GM23338 (cell line): ENCODE results near the gene CAMTA1. TPM values are rescaled to one million over a fixed set of nuclear protein-coding genes. Genes with fewer than 3 reads are reported as not detected.

ENCODE experiments used
- ATAC-seq: fragments of 200-7000 bp; cut with Tn5 transposase; 3 replicates; pipeline ENCODE4 v1.9.1; 2020
- DNase-seq: peaks from one replicate; pipeline ENCODE4 v3.0.0-alpha.2; 2015; ENCODE audit warnings: low spot score
- H2AFZ ChIP-seq: fragments of 200-600 bp; sonication (generic); 2 replicates; pipeline ENCODE4 v1.8.0; 2016; ENCODE audit warnings: antibody characterized with exemption, mild to moderate bottlenecking, moderate library complexity
- H3F3A ChIP-seq: fragments of 200-600 bp; sonication (generic); replicated peaks from 2 replicates; pipeline ENCODE4 v1.8.0; 2017; ENCODE audit warnings: antibody characterized with exemption, mixed run types, low read depth
- H3K27ac ChIP-seq: fragments of 200-600 bp; sonication (generic); 2 replicates; pipeline ENCODE4 v1.6.1; 2016; ENCODE audit warnings: low read depth
- H3K27me3 ChIP-seq: fragments of 200-600 bp; sonication (generic); 2 replicates; pipeline ENCODE4 v1.8.0; 2016; ENCODE audit warnings: mild to moderate bottlenecking, mixed run types, moderate library complexity; ENCODE audit not compliant: insufficient read depth
- H3K36me3 ChIP-seq: fragments of 200-600 bp; sonication (generic); 2 replicates; pipeline ENCODE4 v1.8.0; 2016; ENCODE audit warnings: mild to moderate bottlenecking; ENCODE audit not compliant: insufficient read depth
- H3K4me1 ChIP-seq: fragments of 200-600 bp; sonication (generic); 2 replicates; pipeline ENCODE4 v1.8.0; 2016; ENCODE audit warnings: mild to moderate bottlenecking, moderate library complexity; ENCODE audit not compliant: insufficient read depth
- H3K4me2 ChIP-seq: fragments of 200-600 bp; sonication (generic); 2 replicates; pipeline ENCODE4 v1.7.1; 2017; ENCODE audit warnings: mixed run types
- H3K4me3 ChIP-seq: fragments of 200-600 bp; sonication (generic); 2 replicates; pipeline ENCODE4 v1.6.1; 2016; ENCODE audit warnings: mixed run types
- H3K79me2 ChIP-seq: fragments of 200-600 bp; sonication (generic); replicated peaks from 2 replicates; pipeline ENCODE4 v1.8.0; 2017; ENCODE audit warnings: mild to moderate bottlenecking; ENCODE audit not compliant: insufficient read depth
- H3K9me2 ChIP-seq: fragments of 200-600 bp; sonication (generic); 2 replicates; pipeline ENCODE4 v1.8.0; 2017; ENCODE audit not compliant: insufficient read depth
- H4K20me1 ChIP-seq: fragments of 200-600 bp; sonication (generic); replicated peaks from 2 replicates; pipeline ENCODE4 v1.8.0; 2017; ENCODE audit warnings: mild to moderate bottlenecking; ENCODE audit not compliant: insufficient read depth
- H3K27ac Mint-ChIP-seq: 2 replicates; pipeline ENCODE4 v1.8.0; 2020; ENCODE audit warnings: inconsistent platforms, mild to moderate bottlenecking, moderate library complexity, mixed read lengths
- H3K27me3 Mint-ChIP-seq: 3 replicates; pipeline ENCODE4 v1.8.0; 2022; ENCODE audit warnings: low read depth, mild to moderate bottlenecking, moderate library complexity, mixed read lengths, inconsistent platforms; ENCODE audit not compliant: insufficient read depth, poor library complexity
- H3K36me3 Mint-ChIP-seq: 3 replicates; pipeline ENCODE4 v1.8.0; 2021; ENCODE audit warnings: low read depth, mild to moderate bottlenecking, inconsistent platforms, moderate library complexity, mixed read lengths
- H3K4me1 Mint-ChIP-seq: 3 replicates; pipeline ENCODE4 v1.8.0; 2020; ENCODE audit warnings: mild to moderate bottlenecking, inconsistent platforms, mixed read lengths
- H3K4me3 Mint-ChIP-seq: 3 replicates; pipeline ENCODE4 v1.8.0; 2021; ENCODE audit warnings: moderate library complexity, mild to moderate bottlenecking, inconsistent platforms, mixed read lengths
- H3K9me3 Mint-ChIP-seq: 3 replicates; pipeline ENCODE4 v1.8.0; 2020; ENCODE audit warnings: moderate library complexity, mild to moderate bottlenecking, inconsistent platforms, mixed read lengths
- CREB1 ChIP-seq: fragments of 250-450 bp; sonication (Bioruptor Pico); IDR thresholded peaks from 2 replicates; pipeline ENCODE4 v1.5.0; 2020; ENCODE audit warnings: low read depth, mild to moderate bottlenecking, moderate library complexity
- ETS1 ChIP-seq: IDR thresholded peaks from 2 replicates; pipeline ENCODE4 v1.6.1; 2016; ENCODE audit warnings: antibody characterized with exemption
- EZH2 ChIP-seq: fragments of 200-600 bp; sonication (generic); IDR thresholded peaks from one replicate; pipeline ENCODE4 v1.8.0; 2017; ENCODE audit warnings: antibody characterized with exemption, mild to moderate bottlenecking, low read depth; ENCODE audit not compliant: unreplicated experiment
- EZH2phosphoT487 ChIP-seq: fragments of 200-600 bp; sonication (generic); IDR thresholded peaks from one replicate; pipeline ENCODE4 v1.8.1; 2018; ENCODE audit warnings: antibody characterized with exemption; ENCODE audit not compliant: unreplicated experiment
- JUNB ChIP-seq: IDR thresholded peaks from one replicate; pipeline ENCODE4 v1.6.1; 2016; ENCODE audit warnings: antibody characterized with exemption; ENCODE audit not compliant: unreplicated experiment
- NANOG ChIP-seq: IDR thresholded peaks from 2 replicates; pipeline ENCODE4 v1.6.1; 2016; ENCODE audit warnings: antibody characterized with exemption, borderline replicate concordance
- POLR2AphosphoS5 ChIP-seq: IDR thresholded peaks from 2 replicates; pipeline ENCODE4 v1.6.1; 2016; ENCODE audit warnings: antibody characterized with exemption, low read depth
- REST ChIP-seq: IDR thresholded peaks from one replicate; pipeline ENCODE4 v1.6.1; 2018; ENCODE audit warnings: antibody characterized with exemption; ENCODE audit not compliant: unreplicated experiment
- STAT1 ChIP-seq: IDR thresholded peaks from one replicate; pipeline ENCODE4 v1.6.1; 2016; ENCODE audit warnings: antibody characterized with exemption; ENCODE audit not compliant: unreplicated experiment
- ZNF114 ChIP-seq: fragments of 250-450 bp; sonication (Bioruptor Pico); IDR thresholded peaks from 2 replicates; pipeline ENCODE4 v1.5.0; 2020; ENCODE audit warnings: mild to moderate bottlenecking, moderate library complexity
- ZNF331 ChIP-seq: fragments of 250-450 bp; sonication (Bioruptor Pico); IDR thresholded peaks from 2 replicates; pipeline ENCODE4 v1.5.0; 2020; ENCODE audit warnings: low read depth, mild to moderate bottlenecking, moderate library complexity
- polyA plus RNA-seq: library from polyadenylated mRNA; unstranded; fragments of >200 nt; fragmentation: Nextera tagmentation; extraction: Ambion mirVana; gene quantifications from 2 replicates; pipeline ENCODE4 v1.2.1, GENCODE V29; 2016
- total RNA-seq: library from RNA; depleted of rRNA; stranded (reverse); fragments of >200 nt; shearing (Covaris generic); gene quantifications from 2 replicates; pipeline ENCODE4 v1.2.3, GENCODE V29; 2014
- TF ChIP-seq, protein P1 (sequence below): fragments of 250-450 bp; sonication (Bioruptor Pico); IDR thresholded peaks from 2 replicates; pipeline ENCODE4 v1.5.0; 2020; ENCODE audit warnings: mild to moderate bottlenecking, moderate library complexity
- TF ChIP-seq, protein P2 (sequence below), 2 experiments: fragments of 200-600 bp in 1 of 2; sonication (generic) in 1 of 2; conservative IDR thresholded peaks; 2 replicates each; pipeline versions ENCODE4 v1.5.1 to v1.6.1; 2016 to 2017; ENCODE audit warnings: antibody characterized with exemption in 2 of 2, low read depth in 2 of 2, mild to moderate bottlenecking in 2 of 2, moderate library complexity in 1 of 2

Gene CAMTA1
- total and polyA plus RNA-seq, 2 experiments from 2014 or later: 115 to 519 TPM

DNA sequence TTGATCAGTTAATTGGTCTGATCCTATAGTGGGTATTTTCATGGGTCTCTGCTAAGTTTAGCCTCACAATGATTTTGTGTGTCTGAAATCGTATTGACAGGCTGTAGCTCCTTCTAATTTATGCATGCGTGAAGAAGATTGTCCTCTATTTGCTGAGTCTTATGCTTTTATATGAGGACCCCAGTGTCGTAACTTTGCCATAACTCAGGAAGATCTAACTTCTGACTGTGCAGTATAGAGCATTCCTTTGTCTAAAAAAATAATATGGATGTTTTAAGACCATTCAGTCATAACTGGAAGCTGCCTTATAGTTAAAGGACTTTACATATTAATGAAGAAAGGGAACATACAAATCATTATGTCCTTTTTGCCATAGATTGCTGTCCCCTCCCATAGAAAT, 73.3 kb downstream of the CAMTA1 start:
- no peaks in the 10 kb centered on the region for H3F3A ChIP-seq
- no peak overlapping the region for H3K4me3 Mint-ChIP-seq
- DNase-seq: no peak
- H3K27me3 Mint-ChIP-seq: no peaks in the 10 kb centered on the region
- no peak overlapping the region for H3K27ac ChIP-seq
- peaks cover 21% of the 10 kb centered on the region for H3K36me3 Mint-ChIP-seq
- H3K9me3 Mint-ChIP-seq: no peaks in the 10 kb centered on the region
- no peaks in the 10 kb centered on the region for H3K27me3 ChIP-seq
- H3K4me3 ChIP-seq: no peak overlapping the region
- no peak overlapping the region for H2AFZ ChIP-seq
- peaks cover 21% of the 10 kb centered on the region for H3K4me1 Mint-ChIP-seq
- H3K36me3 ChIP-seq: no peaks in the 10 kb centered on the region
- no peak for TF ChIP-seq ETS1
- no peak for TF ChIP-seq REST
- TF ChIP-seq, protein P1, sequence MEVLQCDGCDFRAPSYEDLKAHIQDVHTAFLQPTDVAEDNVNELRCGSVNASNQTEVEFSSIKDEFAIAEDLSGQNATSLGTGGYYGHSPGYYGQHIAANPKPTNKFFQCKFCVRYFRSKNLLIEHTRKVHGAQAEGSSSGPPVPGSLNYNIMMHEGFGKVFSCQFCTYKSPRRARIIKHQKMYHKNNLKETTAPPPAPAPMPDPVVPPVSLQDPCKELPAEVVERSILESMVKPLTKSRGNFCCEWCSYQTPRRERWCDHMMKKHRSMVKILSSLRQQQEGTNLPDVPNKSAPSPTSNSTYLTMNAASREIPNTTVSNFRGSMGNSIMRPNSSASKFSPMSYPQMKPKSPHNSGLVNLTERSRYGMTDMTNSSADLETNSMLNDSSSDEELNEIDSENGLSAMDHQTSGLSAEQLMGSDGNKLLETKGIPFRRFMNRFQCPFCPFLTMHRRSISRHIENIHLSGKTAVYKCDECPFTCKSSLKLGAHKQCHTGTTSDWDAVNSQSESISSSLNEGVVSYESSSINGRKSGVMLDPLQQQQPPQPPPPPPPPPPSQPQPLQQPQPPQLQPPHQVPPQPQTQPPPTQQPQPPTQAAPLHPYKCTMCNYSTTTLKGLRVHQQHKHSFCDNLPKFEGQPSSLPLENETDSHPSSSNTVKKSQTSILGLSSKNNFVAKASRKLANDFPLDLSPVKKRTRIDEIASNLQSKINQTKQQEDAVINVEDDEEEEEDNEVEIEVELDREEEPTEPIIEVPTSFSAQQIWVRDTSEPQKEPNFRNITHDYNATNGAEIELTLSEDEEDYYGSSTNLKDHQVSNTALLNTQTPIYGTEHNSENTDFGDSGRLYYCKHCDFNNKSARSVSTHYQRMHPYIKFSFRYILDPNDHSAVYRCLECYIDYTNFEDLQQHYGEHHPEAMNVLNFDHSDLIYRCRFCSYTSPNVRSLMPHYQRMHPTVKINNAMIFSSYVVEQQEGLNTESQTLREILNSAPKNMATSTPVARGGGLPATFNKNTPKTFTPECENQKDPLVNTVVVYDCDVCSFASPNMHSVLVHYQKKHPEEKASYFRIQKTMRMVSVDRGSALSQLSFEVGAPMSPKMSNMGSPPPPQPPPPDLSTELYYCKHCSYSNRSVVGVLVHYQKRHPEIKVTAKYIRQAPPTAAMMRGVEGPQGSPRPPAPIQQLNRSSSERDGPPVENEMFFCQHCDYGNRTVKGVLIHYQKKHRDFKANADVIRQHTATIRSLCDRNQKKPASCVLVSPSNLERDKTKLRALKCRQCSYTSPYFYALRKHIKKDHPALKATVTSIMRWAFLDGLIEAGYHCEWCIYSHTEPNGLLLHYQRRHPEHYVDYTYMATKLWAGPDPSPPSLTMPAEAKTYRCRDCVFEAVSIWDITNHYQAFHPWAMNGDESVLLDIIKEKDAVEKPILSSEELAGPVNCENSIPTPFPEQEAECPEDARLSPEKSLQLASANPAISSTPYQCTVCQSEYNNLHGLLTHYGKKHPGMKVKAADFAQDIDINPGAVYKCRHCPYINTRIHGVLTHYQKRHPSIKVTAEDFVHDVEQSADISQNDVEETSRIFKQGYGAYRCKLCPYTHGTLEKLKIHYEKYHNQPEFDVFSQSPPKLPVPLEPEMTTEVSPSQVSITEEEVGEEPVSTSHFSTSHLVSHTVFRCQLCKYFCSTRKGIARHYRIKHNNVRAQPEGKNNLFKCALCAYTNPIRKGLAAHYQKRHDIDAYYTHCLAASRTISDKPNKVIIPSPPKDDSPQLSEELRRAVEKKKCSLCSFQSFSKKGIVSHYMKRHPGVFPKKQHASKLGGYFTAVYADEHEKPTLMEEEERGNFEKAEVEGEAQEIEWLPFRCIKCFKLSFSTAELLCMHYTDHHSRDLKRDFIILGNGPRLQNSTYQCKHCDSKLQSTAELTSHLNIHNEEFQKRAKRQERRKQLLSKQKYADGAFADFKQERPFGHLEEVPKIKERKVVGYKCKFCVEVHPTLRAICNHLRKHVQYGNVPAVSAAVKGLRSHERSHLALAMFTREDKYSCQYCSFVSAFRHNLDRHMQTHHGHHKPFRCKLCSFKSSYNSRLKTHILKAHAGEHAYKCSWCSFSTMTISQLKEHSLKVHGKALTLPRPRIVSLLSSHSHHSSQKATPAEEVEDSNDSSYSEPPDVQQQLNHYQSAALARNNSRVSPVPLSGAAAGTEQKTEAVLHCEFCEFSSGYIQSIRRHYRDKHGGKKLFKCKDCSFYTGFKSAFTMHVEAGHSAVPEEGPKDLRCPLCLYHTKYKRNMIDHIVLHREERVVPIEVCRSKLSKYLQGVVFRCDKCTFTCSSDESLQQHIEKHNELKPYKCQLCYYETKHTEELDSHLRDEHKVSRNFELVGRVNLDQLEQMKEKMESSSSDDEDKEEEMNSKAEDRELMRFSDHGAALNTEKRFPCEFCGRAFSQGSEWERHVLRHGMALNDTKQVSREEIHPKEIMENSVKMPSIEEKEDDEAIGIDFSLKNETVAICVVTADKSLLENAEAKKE: no peak
- no peak for TF ChIP-seq NANOG
- TF ChIP-seq CREB1 (CRISPR knock-in tag): no peak
- no peak for TF ChIP-seq STAT1
- TF ChIP-seq ZNF331 (CRISPR knock-in tag): no peak
- no peak for TF ChIP-seq ZNF114 (CRISPR knock-in tag)
- TF ChIP-seq POLR2AphosphoS5: no peak
- TF ChIP-seq EZH2phosphoT487: no peak
- no peak for TF ChIP-seq JUNB
- TF ChIP-seq EZH2: no peak
- TF ChIP-seq, protein P2, sequence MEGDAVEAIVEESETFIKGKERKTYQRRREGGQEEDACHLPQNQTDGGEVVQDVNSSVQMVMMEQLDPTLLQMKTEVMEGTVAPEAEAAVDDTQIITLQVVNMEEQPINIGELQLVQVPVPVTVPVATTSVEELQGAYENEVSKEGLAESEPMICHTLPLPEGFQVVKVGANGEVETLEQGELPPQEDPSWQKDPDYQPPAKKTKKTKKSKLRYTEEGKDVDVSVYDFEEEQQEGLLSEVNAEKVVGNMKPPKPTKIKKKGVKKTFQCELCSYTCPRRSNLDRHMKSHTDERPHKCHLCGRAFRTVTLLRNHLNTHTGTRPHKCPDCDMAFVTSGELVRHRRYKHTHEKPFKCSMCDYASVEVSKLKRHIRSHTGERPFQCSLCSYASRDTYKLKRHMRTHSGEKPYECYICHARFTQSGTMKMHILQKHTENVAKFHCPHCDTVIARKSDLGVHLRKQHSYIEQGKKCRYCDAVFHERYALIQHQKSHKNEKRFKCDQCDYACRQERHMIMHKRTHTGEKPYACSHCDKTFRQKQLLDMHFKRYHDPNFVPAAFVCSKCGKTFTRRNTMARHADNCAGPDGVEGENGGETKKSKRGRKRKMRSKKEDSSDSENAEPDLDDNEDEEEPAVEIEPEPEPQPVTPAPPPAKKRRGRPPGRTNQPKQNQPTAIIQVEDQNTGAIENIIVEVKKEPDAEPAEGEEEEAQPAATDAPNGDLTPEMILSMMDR (conservative IDR thresholded peaks at IDR 0.05; ENCODE audit: low read depth in 2 of 2): no peak
- no peak for ATAC-seq
- H3K79me2 ChIP-seq: peaks cover 35% of the 10 kb centered on the region
- H3K9me2 ChIP-seq: no peaks in the 10 kb centered on the region
- no peak overlapping the region for H3K4me2 ChIP-seq
- peaks cover 9% of the 10 kb centered on the region; the same call in 1 of the 2 replicates for H3K4me1 ChIP-seq
- H4K20me1 ChIP-seq: no peaks in the 10 kb centered on the region; the same call in 1 of the 2 replicates
- H3K27ac Mint-ChIP-seq: no peak overlapping the region
